Prostate gland (tissue), 2 donors: ENCODE data around the gene PITPNC1. TPM values are rescaled to one million over a fixed set of nuclear protein-coding genes. Genes with fewer than 3 reads are reported as not detected.

ENCODE experiments used
- DNase-seq: peaks from one replicate; pipeline ENCODE4 v3.0.0-alpha.2; 2019; ENCODE audit warnings: low spot score
- H3K27ac ChIP-seq, 2 donors: fragments of 200-600 bp; sonication (generic); 2 replicates each; pipeline ENCODE4 v1.5.1; 2017 to 2019
- H3K27me3 ChIP-seq: fragments of 200-600 bp; sonication (generic); replicated peaks from 2 replicates; pipeline ENCODE4 v1.5.1; 2019; ENCODE audit not compliant: insufficient read depth
- H3K36me3 ChIP-seq, 2 donors: fragments of 200-600 bp; sonication (generic); 1 replicate in 1 of 2; 2 replicates in 1 of 2; pipeline versions ENCODE4 v1.5.1 to v1.8.1; 2017 to 2019
- H3K4me1 ChIP-seq: fragments of 200-600 bp; sonication (generic); replicated peaks from 2 replicates; pipeline ENCODE4 v1.5.1; 2019
- H3K4me3 ChIP-seq, 2 donors: fragments of 200-600 bp; sonication (generic); 2 replicates each; pipeline ENCODE4 v1.5.1; 2017 to 2019
- H3K9me3 ChIP-seq: fragments of 200-600 bp; sonication (generic); 2 replicates; pipeline ENCODE4 v1.5.1; 2017
- CTCF ChIP-seq, 4 experiments: fragments of 200-600 bp in 2 of 4; fragments of 450-650 bp in 2 of 4; sonication (generic) in 2 of 4; IDR thresholded peaks; 1 replicate in 3 of 4; 2 replicates in 1 of 4; pipeline ENCODE4 v1.5.1; 2016 to 2019; ENCODE audit warnings: antibody characterized with exemption in 4 of 4, mild to moderate bottlenecking in 2 of 4, moderate library complexity in 2 of 4
- POLR2A ChIP-seq: fragments of 450-650 bp; IDR thresholded peaks from one replicate; pipeline ENCODE4 v1.6.1; 2016; ENCODE audit warnings: antibody characterized with exemption, mild to moderate bottlenecking
- POLR2AphosphoS5 ChIP-seq: sonication (generic); formaldehyde crosslinking; IDR thresholded peaks from one replicate; pipeline ENCODE4 v1.6.1; 2017; ENCODE audit warnings: antibody characterized with exemption
- WGBS: methylation state at CpG from one replicate; pipeline ENCODE4 v1.1.5; 2018; 5-methylcytosine and 5-hydroxymethylcytosine counted together
- intact Hi-C: fragments of 100-400 bp; cut with DNase I; formaldehyde crosslinking; loops from one replicate; pipeline ENCODE4 v1.14.2; 2022
- total RNA-seq, 2 donors: library from RNA; depleted of rRNA; stranded (reverse); fragments of >200 nt; gene quantifications; one replicate each; pipeline ENCODE4 v1.1.0, GENCODE V29; 2016

PITPNC1 gene
- total RNA-seq, 2 donors from 2014 or later, result 10.1 to 12.9 TPM

- WGBS, result 92% methylated on average over 3 of the region's 3 CpGs
- intact Hi-C loops, result loop anchor here (10.0 kb wide), 1 partner anchor 118 kb away; no protein-coding TSS in a partner anchor
- H3K27ac ChIP-seq, result no peak overlapping the region
- H3K36me3 ChIP-seq, result no peaks in the 10 kb centered on the region
- H3K9me3 ChIP-seq, result no peaks in the 10 kb centered on the region
- H3K4me1 ChIP-seq, result no peaks in the 10 kb centered on the region
- DNase-seq, result no peak
- H3K27me3 ChIP-seq, result no peaks in the 10 kb centered on the region
- TF ChIP-seq CTCF (IDR thresholded peaks at IDR 0.05) (no peak), POLR2A (no peak), POLR2AphosphoS5 (no peak)
- H3K4me3 ChIP-seq, result no peak overlapping the region
Measured at GRCh38 chr17:67566656-67567055, 189.6 kb downstream of the PITPNC1 start.

- DNase-seq, result no peak
- Histone ChIP-seq H3K27ac (no peak overlapping the region), H3K4me3 (no peak overlapping the region), H3K9me3 (no peaks in the 10 kb centered on the region), H3K4me1 (no peaks in the 10 kb centered on the region), H3K36me3 (no peaks in the 10 kb centered on the region), H3K27me3 (no peaks in the 10 kb centered on the region)
- intact Hi-C loops, result loop anchor here (10.0 kb wide), 1 partner anchor 116 kb away; no protein-coding TSS in a partner anchor
- WGBS, result 82% methylated on average over 5 of the region's 5 CpGs
- TF ChIP-seq CTCF (IDR thresholded peaks at IDR 0.05) (no peak), POLR2A (no peak), POLR2AphosphoS5 (no peak)
Measured at GRCh38 chr17:67569015-67569451, 192.0 kb downstream of the PITPNC1 start.

GRCh38 chr17:67569873-67570272 is 192.8 kb downstream of the PITPNC1 start:
- no peak overlapping the region for H3K27ac ChIP-seq
- no peak for DNase-seq
- no peaks in the 10 kb centered on the region for H3K9me3 ChIP-seq
- no peaks in the 10 kb centered on the region for H3K4me1 ChIP-seq
- H3K36me3 ChIP-seq, result no peaks in the 10 kb centered on the region
- no peak for TF ChIP-seq POLR2AphosphoS5
- TF ChIP-seq CTCF (IDR thresholded peaks at IDR 0.05), result no peak
- TF ChIP-seq POLR2A, result no peak
- no peaks in the 10 kb centered on the region for H3K27me3 ChIP-seq
- intact Hi-C loops, result loop anchor here (10.0 kb wide), 1 partner anchor 115 kb away; no protein-coding TSS in a partner anchor
- 88% methylated on average over 6 of the region's 6 CpGs for WGBS
- no peak overlapping the region for H3K4me3 ChIP-seq

- WGBS, result 90% methylated on average over 1 of the region's 1 CpG
- DNase-seq, result no peak
- no peaks in the 10 kb centered on the region for H3K9me3 ChIP-seq
- no peak for TF ChIP-seq POLR2AphosphoS5
- no peak for TF ChIP-seq POLR2A
- TF ChIP-seq CTCF (IDR thresholded peaks at IDR 0.05), result no peak
- no peaks in the 10 kb centered on the region for H3K27me3 ChIP-seq
- no peak overlapping the region for H3K27ac ChIP-seq
- no peaks in the 10 kb centered on the region for H3K36me3 ChIP-seq
- no peaks in the 10 kb centered on the region for H3K4me1 ChIP-seq
- intact Hi-C loops, result no loop called here
- H3K4me3 ChIP-seq, result no peak overlapping the region
Measured at GRCh38 chr17:67570797-67571196, 193.7 kb downstream of the PITPNC1 start.

GRCh38 chr17:67571478-67571877 is 194.4 kb downstream of the PITPNC1 start:
- intact Hi-C loops, result no loop called here
- TF ChIP-seq POLR2A (no peak), CTCF (IDR thresholded peaks at IDR 0.05) (no peak)

More at GRCh38 chr17:67571478-67571877, 194.4 kb downstream of the PITPNC1 start:
- no peaks in the 10 kb centered on the region for H3K9me3 ChIP-seq
- H3K4me1 ChIP-seq, result no peaks in the 10 kb centered on the region
- H3K27ac ChIP-seq, result no peak overlapping the region
- DNase-seq, result no peak
- no peaks in the 10 kb centered on the region for H3K27me3 ChIP-seq
- WGBS, result 78% methylated on average over 6 of the region's 6 CpGs
- no peaks in the 10 kb centered on the region for H3K36me3 ChIP-seq
- H3K4me3 ChIP-seq, result no peak overlapping the region
